ENCODE data around the gene TRABD2B.

DNA sequence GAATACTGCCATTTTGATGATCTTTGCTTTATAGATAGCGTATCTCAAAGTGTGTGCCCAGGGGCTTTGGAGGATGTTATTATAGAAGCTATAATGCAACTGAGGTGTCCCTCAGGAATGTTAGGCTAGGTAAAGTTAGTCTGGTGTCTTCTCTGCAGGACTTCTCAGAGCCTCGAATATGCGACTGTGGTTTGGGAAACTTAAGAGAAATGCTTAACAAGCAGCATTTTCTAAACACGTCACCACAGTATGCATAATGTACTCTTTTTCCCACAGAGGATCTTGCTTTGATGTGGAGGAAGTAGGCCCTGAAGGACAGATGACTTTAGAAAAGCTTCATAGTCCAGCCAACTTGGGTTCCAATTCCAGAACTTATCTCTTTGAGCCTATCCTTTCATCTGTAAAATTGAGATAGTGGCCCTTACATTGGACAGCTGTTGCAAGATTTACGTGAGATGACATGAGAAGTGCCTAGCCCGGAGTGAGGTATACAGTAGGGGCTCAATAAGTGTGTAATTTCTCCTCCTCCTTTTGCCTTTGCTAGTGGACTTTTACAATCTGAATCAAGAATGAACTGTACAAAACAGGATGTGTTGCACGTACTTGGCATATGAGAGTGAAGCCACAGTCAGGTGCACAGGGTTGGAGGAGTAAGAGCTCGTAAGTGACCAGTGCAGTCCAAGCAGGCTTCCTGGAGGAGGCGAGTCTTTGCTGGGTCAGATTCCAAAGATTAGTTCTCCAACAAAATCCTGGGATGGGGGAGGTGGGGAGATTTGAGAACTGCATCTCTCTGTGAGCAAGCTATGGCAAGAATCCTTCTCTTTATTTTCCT lies 29.7 kb upstream of the TRABD2B start:
- TF ChIP-seq, protein P1, sequence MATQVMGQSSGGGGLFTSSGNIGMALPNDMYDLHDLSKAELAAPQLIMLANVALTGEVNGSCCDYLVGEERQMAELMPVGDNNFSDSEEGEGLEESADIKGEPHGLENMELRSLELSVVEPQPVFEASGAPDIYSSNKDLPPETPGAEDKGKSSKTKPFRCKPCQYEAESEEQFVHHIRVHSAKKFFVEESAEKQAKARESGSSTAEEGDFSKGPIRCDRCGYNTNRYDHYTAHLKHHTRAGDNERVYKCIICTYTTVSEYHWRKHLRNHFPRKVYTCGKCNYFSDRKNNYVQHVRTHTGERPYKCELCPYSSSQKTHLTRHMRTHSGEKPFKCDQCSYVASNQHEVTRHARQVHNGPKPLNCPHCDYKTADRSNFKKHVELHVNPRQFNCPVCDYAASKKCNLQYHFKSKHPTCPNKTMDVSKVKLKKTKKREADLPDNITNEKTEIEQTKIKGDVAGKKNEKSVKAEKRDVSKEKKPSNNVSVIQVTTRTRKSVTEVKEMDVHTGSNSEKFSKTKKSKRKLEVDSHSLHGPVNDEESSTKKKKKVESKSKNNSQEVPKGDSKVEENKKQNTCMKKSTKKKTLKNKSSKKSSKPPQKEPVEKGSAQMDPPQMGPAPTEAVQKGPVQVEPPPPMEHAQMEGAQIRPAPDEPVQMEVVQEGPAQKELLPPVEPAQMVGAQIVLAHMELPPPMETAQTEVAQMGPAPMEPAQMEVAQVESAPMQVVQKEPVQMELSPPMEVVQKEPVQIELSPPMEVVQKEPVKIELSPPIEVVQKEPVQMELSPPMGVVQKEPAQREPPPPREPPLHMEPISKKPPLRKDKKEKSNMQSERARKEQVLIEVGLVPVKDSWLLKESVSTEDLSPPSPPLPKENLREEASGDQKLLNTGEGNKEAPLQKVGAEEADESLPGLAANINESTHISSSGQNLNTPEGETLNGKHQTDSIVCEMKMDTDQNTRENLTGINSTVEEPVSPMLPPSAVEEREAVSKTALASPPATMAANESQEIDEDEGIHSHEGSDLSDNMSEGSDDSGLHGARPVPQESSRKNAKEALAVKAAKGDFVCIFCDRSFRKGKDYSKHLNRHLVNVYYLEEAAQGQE (IDR thresholded peaks at IDR 0.05), result no peak
- TF ChIP-seq, protein P2, sequence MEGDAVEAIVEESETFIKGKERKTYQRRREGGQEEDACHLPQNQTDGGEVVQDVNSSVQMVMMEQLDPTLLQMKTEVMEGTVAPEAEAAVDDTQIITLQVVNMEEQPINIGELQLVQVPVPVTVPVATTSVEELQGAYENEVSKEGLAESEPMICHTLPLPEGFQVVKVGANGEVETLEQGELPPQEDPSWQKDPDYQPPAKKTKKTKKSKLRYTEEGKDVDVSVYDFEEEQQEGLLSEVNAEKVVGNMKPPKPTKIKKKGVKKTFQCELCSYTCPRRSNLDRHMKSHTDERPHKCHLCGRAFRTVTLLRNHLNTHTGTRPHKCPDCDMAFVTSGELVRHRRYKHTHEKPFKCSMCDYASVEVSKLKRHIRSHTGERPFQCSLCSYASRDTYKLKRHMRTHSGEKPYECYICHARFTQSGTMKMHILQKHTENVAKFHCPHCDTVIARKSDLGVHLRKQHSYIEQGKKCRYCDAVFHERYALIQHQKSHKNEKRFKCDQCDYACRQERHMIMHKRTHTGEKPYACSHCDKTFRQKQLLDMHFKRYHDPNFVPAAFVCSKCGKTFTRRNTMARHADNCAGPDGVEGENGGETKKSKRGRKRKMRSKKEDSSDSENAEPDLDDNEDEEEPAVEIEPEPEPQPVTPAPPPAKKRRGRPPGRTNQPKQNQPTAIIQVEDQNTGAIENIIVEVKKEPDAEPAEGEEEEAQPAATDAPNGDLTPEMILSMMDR (IDR thresholded peaks at IDR 0.05; ENCODE audit: low read depth, low read length, missing input control), result no peak
- no peak for TF ChIP-seq RXRA (IDR thresholded peaks at IDR 0.05)
- TF ChIP-seq, protein P3, sequence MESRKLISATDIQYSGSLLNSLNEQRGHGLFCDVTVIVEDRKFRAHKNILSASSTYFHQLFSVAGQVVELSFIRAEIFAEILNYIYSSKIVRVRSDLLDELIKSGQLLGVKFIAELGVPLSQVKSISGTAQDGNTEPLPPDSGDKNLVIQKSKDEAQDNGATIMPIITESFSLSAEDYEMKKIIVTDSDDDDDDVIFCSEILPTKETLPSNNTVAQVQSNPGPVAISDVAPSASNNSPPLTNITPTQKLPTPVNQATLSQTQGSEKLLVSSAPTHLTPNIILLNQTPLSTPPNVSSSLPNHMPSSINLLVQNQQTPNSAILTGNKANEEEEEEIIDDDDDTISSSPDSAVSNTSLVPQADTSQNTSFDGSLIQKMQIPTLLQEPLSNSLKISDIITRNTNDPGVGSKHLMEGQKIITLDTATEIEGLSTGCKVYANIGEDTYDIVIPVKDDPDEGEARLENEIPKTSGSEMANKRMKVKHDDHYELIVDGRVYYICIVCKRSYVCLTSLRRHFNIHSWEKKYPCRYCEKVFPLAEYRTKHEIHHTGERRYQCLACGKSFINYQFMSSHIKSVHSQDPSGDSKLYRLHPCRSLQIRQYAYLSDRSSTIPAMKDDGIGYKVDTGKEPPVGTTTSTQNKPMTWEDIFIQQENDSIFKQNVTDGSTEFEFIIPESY (IDR thresholded peaks at IDR 0.05), result no peak
- TF ChIP-seq RAD21 (IDR thresholded peaks at IDR 0.05), result no peak
- TF ChIP-seq, protein P4, sequence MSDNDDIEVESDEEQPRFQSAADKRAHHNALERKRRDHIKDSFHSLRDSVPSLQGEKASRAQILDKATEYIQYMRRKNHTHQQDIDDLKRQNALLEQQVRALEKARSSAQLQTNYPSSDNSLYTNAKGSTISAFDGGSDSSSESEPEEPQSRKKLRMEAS (IDR thresholded peaks at IDR 0.05), result no peak
- TF ChIP-seq TAF1 (conservative IDR thresholded peaks at IDR 0.05), result no peak
- no peak for TF ChIP-seq FOXA1 (IDR thresholded peaks at IDR 0.05)
- TF ChIP-seq HNF4G (IDR thresholded peaks at IDR 0.05), result no peak
- TF ChIP-seq, protein P5, sequence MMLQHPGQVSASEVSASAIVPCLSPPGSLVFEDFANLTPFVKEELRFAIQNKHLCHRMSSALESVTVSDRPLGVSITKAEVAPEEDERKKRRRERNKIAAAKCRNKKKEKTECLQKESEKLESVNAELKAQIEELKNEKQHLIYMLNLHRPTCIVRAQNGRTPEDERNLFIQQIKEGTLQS (IDR thresholded peaks at IDR 0.05), result no peak
- TF ChIP-seq GABPA (IDR thresholded peaks at IDR 0.05 in 1 of 2, conservative IDR thresholded peaks at IDR 0.05 in 1 of 2), result no peak
- TF ChIP-seq NR2F2 (IDR thresholded peaks at IDR 0.05), result no peak
- no peak for TF ChIP-seq YY1 (IDR thresholded peaks at IDR 0.05)
- TF ChIP-seq SP1 (IDR thresholded peaks at IDR 0.05), result no peak
